Superior temporal gyrus (tissue), 1 donor: Measurements from ENCODE around the gene CAGE1.

Experiments
- DNase-seq: peaks from one replicate; pipeline ENCODE4 v3.0.0-alpha.2; 2016; ENCODE audit errors: extremely low spot score

CAGE1 gene

GRCh38 chr6:7389451-7390225, at the start of gene CAGE1, which contains the start of gene RIOK1:
Gene CAGE1 (minus strand): TSS chr6:7389742. CDS start chr6:7387173, 2,569 bp downstream.
Gene RIOK1 (plus strand): TSS chr6:7389808. CDS start chr6:7390003, 195 bp downstream.
- peak; percentile 92 for DNase-seq

- DNase-seq: no peak
These were observed 49.7 kb upstream of the CAGE1 start for GRCh38 chr6:7439228-7439627.

- DNase-seq: no peak
These were observed 48.5 kb upstream of the CAGE1 start for GRCh38 chr6:7438011-7438410.

GRCh38 chr6:7434672-7435071, 45.1 kb upstream of the CAGE1 start:
- DNase-seq: no peak

GRCh38 chr6:7433121-7433617, 43.6 kb upstream of the CAGE1 start:
- no peak for DNase-seq

GRCh38 chr6:7432391-7433120, 43.0 kb upstream of the CAGE1 start:
- DNase-seq: no peak

- DNase-seq: no peak
These were observed 42.3 kb upstream of the CAGE1 start for GRCh38 chr6:7431674-7432390.

GRCh38 chr6:7431313-7431673, 41.8 kb upstream of the CAGE1 start:
- no peak for DNase-seq

GRCh38 chr6:7426447-7427169, 37.1 kb upstream of the CAGE1 start:
- DNase-seq: no peak

GRCh38 chr6:7425808-7426190, 36.3 kb upstream of the CAGE1 start:
- DNase-seq: no peak

- DNase-seq: peak; percentile 17
These were observed 35.6 kb upstream of the CAGE1 start for GRCh38 chr6:7424967-7425807.

- no peak for DNase-seq
These were observed 34.5 kb upstream of the CAGE1 start for GRCh38 chr6:7424058-7424457.

GRCh38 chr6:7421066-7421465, 31.5 kb upstream of the CAGE1 start:
- no peak for DNase-seq

GRCh38 chr6:7419065-7419464, 29.5 kb upstream of the CAGE1 start:
- DNase-seq: no peak

- no peak for DNase-seq
These were observed 28.8 kb upstream of the CAGE1 start for GRCh38 chr6:7418238-7418905.

GRCh38 chr6:7417684-7418083, 28.1 kb upstream of the CAGE1 start:
- DNase-seq: no peak

- DNase-seq: no peak
These were observed 25.3 kb upstream of the CAGE1 start for GRCh38 chr6:7414811-7415210.

GRCh38 chr6:7413151-7413823, 23.7 kb upstream of the CAGE1 start:
- no peak for DNase-seq

GRCh38 chr6:7411328-7411727, 21.8 kb upstream of the CAGE1 start:
- no peak for DNase-seq

GRCh38 chr6:7410851-7411250, 21.3 kb upstream of the CAGE1 start:
- DNase-seq: peak; percentile 65
